Spleen (tissue), 13 donors: Measurements from ENCODE around the gene CCDC102A. TPM values are rescaled to one million over a fixed set of nuclear protein-coding genes. Genes with fewer than 3 reads are reported as not detected.
A peak's percentile ranks its signal among the peaks of the same experiment; 100 is the strongest.

Source experiments
- DNase-seq: peaks from one replicate; pipeline ENCODE4 v3.0.0-alpha.2; 2020
- H3K27ac ChIP-seq, 8 donors: fragments of 200-600 bp; sonication (generic) in 7 of 8; 1 replicate in 4 of 8; 2 replicates in 4 of 8; pipeline versions ENCODE4 v1.5.0 to v1.8.0; 2016 to 2021; ENCODE audit warnings: inconsistent platforms in 4 of 8, mild to moderate bottlenecking in 4 of 8, moderate library complexity in 1 of 8
- H3K27me3 ChIP-seq, 7 donors: fragments of 200-600 bp; sonication (generic) in 6 of 7; replicated peaks in 1 of 7; 1 replicate in 4 of 7; 2 replicates in 3 of 7; pipeline versions ENCODE4 v1.5.0 to v1.8.0; 2016 to 2021; ENCODE audit warnings: inconsistent platforms in 3 of 7, mild to moderate bottlenecking in 1 of 7
- H3K36me3 ChIP-seq, 6 donors: fragments of 200-600 bp; sonication (generic) in 5 of 6; 1 replicate in 4 of 6; 2 replicates in 2 of 6; pipeline versions ENCODE4 v1.5.0 to v1.8.0; 2016 to 2021; ENCODE audit warnings: inconsistent platforms in 2 of 6
- H3K4me1 ChIP-seq, 6 donors: fragments of 200-600 bp; sonication (generic) in 5 of 6; 1 replicate in 3 of 6; 2 replicates in 3 of 6; pipeline versions ENCODE4 v1.5.0 to v1.8.0; 2016 to 2021; ENCODE audit warnings: inconsistent platforms in 3 of 6
- H3K4me3 ChIP-seq, 8 donors: fragments of 200-600 bp; sonication (generic) in 7 of 8; 1 replicate in 4 of 8; 2 replicates in 4 of 8; pipeline versions ENCODE4 v1.5.0 to v1.8.0; 2016 to 2021; ENCODE audit warnings: inconsistent platforms in 4 of 8, mild to moderate bottlenecking in 4 of 8, moderate library complexity in 2 of 8
- H3K9me3 ChIP-seq, 8 donors: fragments of 200-600 bp; sonication (generic) in 7 of 8; 1 replicate in 4 of 8; 2 replicates in 4 of 8; pipeline versions ENCODE4 v1.5.0 to v1.8.0; 2016 to 2021; ENCODE audit warnings: inconsistent platforms in 4 of 8
- CTCF ChIP-seq, 11 experiments: fragments of 200-600 bp in 7 of 11; fragments of 450-650 bp in 4 of 11; sonication (generic) in 4 of 11; IDR thresholded peaks in 8 of 11; conservative IDR thresholded peaks in 3 of 11; 1 replicate in 7 of 11; 2 replicates in 4 of 11; pipeline versions ENCODE4 v1.4.0 to v1.8.0; 2016 to 2021; ENCODE audit warnings: antibody characterized with exemption in 11 of 11, inconsistent platforms in 4 of 11, mild to moderate bottlenecking in 1 of 11
- POLR2A ChIP-seq, 3 donors: fragments of 450-650 bp; IDR thresholded peaks; one replicate each; pipeline ENCODE4 v1.5.1; 2017; ENCODE audit warnings: antibody characterized with exemption in 3 of 3, mild to moderate bottlenecking in 1 of 3
- POLR2AphosphoS5 ChIP-seq, 3 donors: sonication (generic); formaldehyde crosslinking; IDR thresholded peaks; one replicate each; pipeline ENCODE4 v1.5.1; 2017; ENCODE audit warnings: antibody characterized with exemption in 3 of 3
- WGBS, 5 donors: extraction: QIAGEN DNeasy Blood & Tissue Kit in 3 of 5; methylation state at CpG; one replicate each; pipeline versions ENCODE4 v1.1.5 to v1.1.7; 2013 to 2018; 5-methylcytosine and 5-hydroxymethylcytosine counted together
- intact Hi-C: fragments of 100-400 bp; cut with DNase I; formaldehyde crosslinking; loops from one replicate; pipeline ENCODE4 v1.15.0; 2023; ENCODE audit warnings: low total_unique reads
- long read RNA-seq, 2 donors: transcript quantifications; one replicate each; lab custom pipeline, GENCODE V29; 2026
- polyA plus RNA-seq, 3 donors: library from polyadenylated mRNA; stranded (reverse); fragments of 200-250 nt; gene quantifications; one replicate each; pipeline ENCODE4 v1.2.1, GENCODE V29; 2013
- total RNA-seq, 7 donors: library from RNA; depleted of rRNA in 3 of 7; stranded (reverse); fragments of >200 nt in 3 of 7; fragmentation: NEBNext Ultra II Directional in 4 of 7; extraction: Animal tissue kit (Norgen Biotek cat#: 25700) in 4 of 7; gene quantifications; one replicate each; pipeline versions ENCODE4 v1.1.0 to v1.2.1, GENCODE V29; 2016 to 2021
- donor health status: healthy with polysubstance abuse.
- donor health status: DM: no; HTN: no; CAD: no; lungs with moderate emphysema.
- donor health status: DM: no; HTN: no; CAD: no.
- donor health status: Bipolar disorder and iron deficiency.
- donor health status: healthy.
- donor health status: DM: no; HTN: no; CAD: no.
- donor health status: DM: yes; HTN: yes; CAD: no.

CCDC102A gene
- total RNA-seq: 10 to 100 TPM in 2 of 7 donors, 1 to 10 TPM in 5; 7.0 to 14.8 (median 7.9) TPM
- polyA plus RNA-seq: 1 to 10 TPM; 4.6 to 7.7 (median 4.8) TPM
- long read RNA-seq, donor 1, transcript CCDC102A-201 (9 exons, 2,463 nt): major isoform, 9 of 10 reads
- long read RNA-seq, donor 1, partial matches to known transcripts: 0 of 10 reads
- long read RNA-seq, donor 1, other reads (novel, unspliced or antisense): 0 of 10 reads
- long read RNA-seq, donor 2, transcript CCDC102A-201 (9 exons, 2,463 nt): major isoform, 5 of 6 reads
- long read RNA-seq, donor 2, partial matches to known transcripts: 0 of 6 reads
- long read RNA-seq, donor 2, other reads (novel, unspliced or antisense): 0 of 6 reads

- TF ChIP-seq CTCF (IDR thresholded peaks at IDR 0.05 in 8 of 11, conservative IDR thresholded peaks at IDR 0.05 in 3 of 11): no peak
- TF ChIP-seq POLR2A (IDR thresholded peaks at IDR 0.05): peak in 1 of 3 donors; percentile 4
- peak; percentile 52 to 67 (median 53) for TF ChIP-seq POLR2AphosphoS5 (IDR thresholded peaks at IDR 0.05)
- Histone ChIP-seq H3K9me3 (no peaks in the 10 kb centered on the region), H3K27me3 (peaks cover 0 to 27% (median 4%) of the 10 kb centered on the region in 7 donors), H3K4me3 (peak within 1 kb of the TSS; percentile 64 to 91 (median 86)), H3K27ac (peak within 1 kb of the TSS; percentile 58 to 96 (median 94)), H3K4me1 (peaks cover 45 to 100% (median 85%) of the 10 kb centered on the region in 6 donors), H3K36me3 (no peaks in the 10 kb centered on the region)
- intact Hi-C loops: no loop called here
- no peak for DNase-seq
- WGBS, 5 donors: 0 to 1% (median 1%) methylated on average over 30 to 81 of the region's 81 CpGs
Measured at GRCh38 chr16:57536306-57537193, at the start of gene CCDC102A. TSS of gene CCDC102A (minus strand) at chr16:57536571. CDS start at chr16:57529177, 7,394 bp downstream.

GRCh38 chr16:57585051-57585687, 48.8 kb upstream of the CCDC102A start:
- peaks cover 0 to 8% (median 0%) of the 10 kb centered on the region in 6 donors for H3K4me1 ChIP-seq
- no peak overlapping the region for H3K27ac ChIP-seq
- peaks cover 0 to 4% (median 0%) of the 10 kb centered on the region in 7 donors for H3K27me3 ChIP-seq
- TF ChIP-seq POLR2AphosphoS5 (IDR thresholded peaks at IDR 0.05) (no peak), POLR2A (IDR thresholded peaks at IDR 0.05) (no peak), CTCF (IDR thresholded peaks at IDR 0.05 in 8 of 11, conservative IDR thresholded peaks at IDR 0.05 in 3 of 11) (no peak)
- H3K36me3 ChIP-seq: no peaks in the 10 kb centered on the region
- WGBS, 5 donors: 37 to 56% (median 50%) methylated on average over 3 of the region's 3 CpGs
- no peak overlapping the region for H3K4me3 ChIP-seq
- no peak for DNase-seq
- H3K9me3 ChIP-seq: no peaks in the 10 kb centered on the region
- intact Hi-C loops: no loop called here

- no peak for DNase-seq
- Histone ChIP-seq H3K4me3 (no peak overlapping the region), H3K36me3 (peaks cover 0 to 10% (median 0%) of the 10 kb centered on the region in 6 donors), H3K27ac (peak overlapping the region in 3 of 8 donors; percentile 69 to 83 (median 76)), H3K27me3 (peaks cover 0 to 10% (median 0%) of the 10 kb centered on the region in 7 donors), H3K9me3 (no peaks in the 10 kb centered on the region), H3K4me1 (peaks cover 4 to 38% (median 23%) of the 10 kb centered on the region in 6 donors)
- intact Hi-C loops: loop anchor here (5.0 kb wide), 1 partner anchor 68 kb away; no protein-coding TSS in a partner anchor
- no peak for TF ChIP-seq CTCF (IDR thresholded peaks at IDR 0.05 in 8 of 11, conservative IDR thresholded peaks at IDR 0.05 in 3 of 11)
- no peak for TF ChIP-seq POLR2AphosphoS5 (IDR thresholded peaks at IDR 0.05)
- no peak for TF ChIP-seq POLR2A (IDR thresholded peaks at IDR 0.05)
- 72 to 85% (median 76%) methylated on average over 2 of the region's 2 CpGs for WGBS, 5 donors
Measured at GRCh38 chr16:57579361-57579665, 42.9 kb upstream of the CCDC102A start.
